HPDE6-E6E7 (cell line): Measurements from ENCODE around the gene FN3KRP.
A peak's percentile ranks its signal among the peaks of the same experiment; 100 is the strongest.

Source experiments
- DNase-seq: peaks from one replicate; pipeline ENCODE4 v3.0.0; 2011; ENCODE audit warnings: missing footprints; ENCODE audit errors: extremely low spot score

Gene FN3KRP

GRCh38 chr17:82687375-82687861, 29.1 kb upstream of the FN3KRP start:
- DNase-seq = no peak

GRCh38 chr17:82687871-82688270, 28.6 kb upstream of the FN3KRP start:
- no peak for DNase-seq

GRCh38 chr17:82689077-82689476, 27.4 kb upstream of the FN3KRP start:
- no peak for DNase-seq

- no peak for DNase-seq
Measured at GRCh38 chr17:82690786-82691489, 25.6 kb upstream of the FN3KRP start.

- no peak for DNase-seq
Measured at GRCh38 chr17:82691714-82692113, 24.8 kb upstream of the FN3KRP start.

- DNase-seq = no peak
Measured at GRCh38 chr17:82692268-82692667, 24.2 kb upstream of the FN3KRP start.

- DNase-seq = no peak
Measured at GRCh38 chr17:82693168-82693867, 23.2 kb upstream of the FN3KRP start.

- no peak for DNase-seq
Measured at GRCh38 chr17:82694647-82695046, 21.9 kb upstream of the FN3KRP start.

GRCh38 chr17:82696259-82696658, 20.2 kb upstream of the FN3KRP start:
- DNase-seq = no peak

- DNase-seq = no peak
Measured at GRCh38 chr17:82696916-82697807, 19.3 kb upstream of the FN3KRP start.

GRCh38 chr17:82697808-82698064, 18.8 kb upstream of the FN3KRP start:
- no peak for DNase-seq

- peak; percentile 100 for DNase-seq
Measured at GRCh38 chr17:82698065-82698973, 18.2 kb upstream of the FN3KRP start, which contains the start of gene RAB40B. RAB40B (minus strand) TSS chr17:82698698; CDS start chr17:82698596, 102 bp downstream.

GRCh38 chr17:82698974-82699442, 17.5 kb upstream of the FN3KRP start:
- DNase-seq = no peak

- DNase-seq = no peak
Measured at GRCh38 chr17:82699551-82699950, 17.0 kb upstream of the FN3KRP start.

GRCh38 chr17:82702231-82702927, 14.1 kb upstream of the FN3KRP start:
- DNase-seq = no peak

- DNase-seq = no peak
Measured at GRCh38 chr17:82703036-82703745, 13.3 kb upstream of the FN3KRP start.

- DNase-seq = no peak
Measured at GRCh38 chr17:82703935-82704865, 12.3 kb upstream of the FN3KRP start.

- no peak for DNase-seq
Measured at GRCh38 chr17:82704886-82705285, 11.6 kb upstream of the FN3KRP start.

GRCh38 chr17:82705756-82706155, 10.8 kb upstream of the FN3KRP start:
- DNase-seq = no peak
